Fibroblast of skin of right biceps (primary cell): Measurements from ENCODE around the gene CD109.
"Not testable (repeated sequence)": the region's sequence is repeated elsewhere in the genome, so short reads cannot be mapped to it uniquely, and the experiment has no call there.

Experiments used
- DNase-seq: peaks from one replicate; pipeline ENCODE4 v3.0.0-alpha.2; 2013

CD109 gene

GRCh38 chr6:73690056-73690455, 5.9 kb upstream of the CD109 start:
- DNase-seq: no peak

DNA sequence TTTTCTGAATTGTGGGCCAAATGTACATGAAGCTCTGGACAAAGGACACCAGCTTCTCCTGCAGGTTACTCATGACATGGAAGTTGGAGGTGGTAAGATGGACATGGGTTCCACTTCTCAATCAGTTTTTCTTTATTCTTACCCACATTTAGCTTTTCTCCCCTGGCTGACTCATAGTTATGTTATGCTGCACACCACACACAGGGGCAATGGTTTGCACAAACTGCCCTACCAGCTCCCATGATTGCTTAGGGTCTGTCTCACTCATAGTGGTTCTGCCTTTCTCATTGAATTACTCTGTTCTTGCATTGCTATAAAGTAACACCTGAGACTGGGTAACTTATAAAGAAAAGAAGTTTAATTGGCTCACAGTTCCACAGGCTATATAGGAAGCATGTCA, 4.5 kb upstream of the CD109 start:
- peak; percentile 38 for DNase-seq

- DNase-seq: peak; percentile 75
Measured at GRCh38 chr6:73694711-73695411, 1.1 kb upstream of the CD109 start.

- no peak for DNase-seq
Measured at GRCh38 chr6:73696966-73697655, 1.1 kb downstream of the CD109 start.

GRCh38 chr6:73699676-73700459, 3.9 kb downstream of the CD109 start:
- no peak for DNase-seq

DNA sequence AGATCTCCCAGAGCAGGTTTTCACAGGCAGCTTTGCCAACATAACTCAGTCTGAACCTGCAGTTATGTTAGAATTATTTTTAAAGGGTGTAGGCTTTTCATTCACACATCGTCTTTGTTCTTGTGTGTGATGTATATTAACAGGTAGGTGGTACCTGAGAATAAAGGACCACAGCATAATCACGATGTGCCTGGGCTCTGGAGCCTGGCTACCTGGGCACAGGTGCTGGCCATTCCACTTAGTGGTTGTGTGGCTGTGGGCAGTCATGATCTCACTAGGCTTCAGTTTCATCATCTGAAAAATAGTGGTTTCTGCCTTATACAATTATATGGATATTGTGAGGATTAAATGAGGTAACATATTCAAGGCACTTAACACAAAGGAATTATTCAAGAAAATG, 6.4 kb downstream of the CD109 start:
- DNase-seq: no peak

GRCh38 chr6:73703466-73703865, 7.5 kb downstream of the CD109 start:
- no peak for DNase-seq

GRCh38 chr6:73704260-73704659, 8.3 kb downstream of the CD109 start:
- DNase-seq: peak; percentile 99

GRCh38 chr6:73704798-73705197, 8.8 kb downstream of the CD109 start:
- no peak for DNase-seq

- no peak for DNase-seq
Measured at GRCh38 chr6:73706971-73707370, 11.0 kb downstream of the CD109 start.

- DNase-seq: peak; percentile 84
Measured at GRCh38 chr6:73710470-73710869, 14.5 kb downstream of the CD109 start.

GRCh38 chr6:73710948-73711347, 14.9 kb downstream of the CD109 start:
- no peak for DNase-seq

- no peak for DNase-seq
Measured at GRCh38 chr6:73712535-73713173, 16.7 kb downstream of the CD109 start.

DNA sequence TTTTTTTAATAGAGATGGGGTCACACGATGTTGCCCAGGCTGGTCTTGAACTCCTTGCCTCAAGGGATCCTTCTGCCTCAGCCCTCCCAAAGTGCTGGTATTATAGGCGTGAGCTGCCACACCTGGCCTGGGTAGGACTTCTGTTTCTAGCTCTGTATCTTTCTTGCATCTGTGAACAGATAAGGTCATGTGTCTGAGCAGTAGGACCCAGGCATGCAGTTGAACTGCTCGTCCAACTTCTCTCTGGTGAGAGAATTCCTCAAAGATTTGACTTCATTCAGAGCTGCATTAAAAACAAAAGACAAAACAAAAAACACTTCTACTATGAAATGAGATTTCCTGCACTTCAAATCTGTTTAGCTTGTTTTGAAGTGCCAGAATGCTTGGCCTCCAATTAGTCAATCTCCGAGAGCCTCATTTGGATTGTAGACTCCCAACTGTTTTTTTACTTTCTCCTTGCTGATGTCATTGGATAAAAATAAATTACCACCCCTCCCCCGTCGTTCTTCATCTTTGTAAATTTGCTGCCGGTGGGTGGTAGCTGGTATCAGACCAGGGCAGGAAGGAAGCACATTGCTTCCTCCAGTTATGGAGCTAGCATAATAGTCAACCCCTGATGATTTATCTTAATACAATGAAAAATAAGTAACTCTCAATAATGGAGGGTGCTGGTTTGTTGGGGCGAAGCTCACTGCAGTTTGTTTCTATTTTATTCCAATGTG, 17.6 kb downstream of the CD109 start:
- DNase-seq: peak; percentile 33

GRCh38 chr6:73715111-73715508, 19.1 kb downstream of the CD109 start:
- DNase-seq: peak; percentile 65

DNA sequence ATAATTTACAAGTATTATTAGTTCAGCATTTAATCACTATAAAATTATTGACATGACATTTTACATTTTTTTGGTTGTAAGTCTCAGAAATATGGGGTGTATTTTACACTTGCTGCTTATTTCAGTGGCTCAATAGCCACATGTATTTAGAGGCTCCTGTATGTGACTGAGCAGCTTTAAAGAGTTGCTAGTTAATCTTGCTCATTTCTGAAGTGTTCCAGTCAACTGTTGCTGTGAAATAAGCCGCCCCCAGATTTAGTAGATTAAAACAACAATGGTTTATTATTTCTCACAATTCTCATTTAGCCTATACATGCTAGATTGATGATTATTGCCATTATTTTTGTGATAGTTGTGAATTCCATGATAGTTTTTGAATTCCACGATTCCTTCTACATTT, 23.0 kb downstream of the CD109 start:
- DNase-seq: no peak

DNA sequence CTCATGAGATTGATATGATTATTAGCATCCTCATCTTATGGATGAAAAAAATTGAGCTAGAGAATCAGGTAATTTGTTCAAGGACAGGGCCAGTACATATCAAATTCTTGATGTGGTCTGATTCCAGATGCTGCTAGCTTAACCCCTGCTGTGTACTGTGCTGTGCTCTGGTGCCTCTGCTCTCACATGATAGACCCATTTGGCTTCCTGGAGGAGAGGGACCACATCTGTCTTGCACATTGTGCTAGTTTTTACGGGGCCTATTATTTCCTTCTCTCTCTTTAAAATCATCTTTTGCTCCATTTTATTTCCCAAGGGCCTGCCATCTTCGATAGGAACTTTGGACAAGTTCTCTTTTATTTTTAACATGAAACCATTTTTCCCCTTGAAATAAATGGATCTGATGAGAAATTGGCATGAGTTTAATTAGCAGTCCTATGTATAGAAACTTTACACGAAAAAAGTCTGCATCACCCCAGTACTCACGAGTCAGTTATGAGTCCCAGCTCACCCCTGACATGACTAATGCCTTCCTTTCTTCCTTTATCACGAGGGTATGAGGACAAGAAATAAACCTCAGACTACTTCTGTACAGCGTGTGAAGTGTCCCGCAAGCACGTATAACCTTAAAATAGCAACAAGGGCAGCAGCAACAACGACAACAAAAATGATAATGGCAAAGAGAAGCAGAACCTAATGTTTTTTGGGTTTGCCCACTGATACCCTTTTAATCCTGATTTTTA, 26.5 kb downstream of the CD109 start:
- peak; percentile 94 for DNase-seq

GRCh38 chr6:73723480-73723879, 27.5 kb downstream of the CD109 start:
- not testable (repeated sequence) for DNase-seq

GRCh38 chr6:73724389-73724788, 28.4 kb downstream of the CD109 start:
- DNase-seq: no peak

GRCh38 chr6:73725192-73725591, 29.2 kb downstream of the CD109 start:
- peak; percentile 38 for DNase-seq

GRCh38 chr6:73727114-73727513, 31.1 kb downstream of the CD109 start:
- DNase-seq: no peak
